Measurements from ENCODE around the gene UACA.

Gene UACA

GRCh38 chr15:70781236-70781635 is 17.9 kb upstream of the UACA start:
- DNase-seq = no peak

GRCh38 chr15:70778258-70779076 is 15.1 kb upstream of the UACA start:
- DNase-seq = peak; percentile 86

- no peak for DNase-seq
Measured at GRCh38 chr15:70777170-70777926, 14.0 kb upstream of the UACA start.

GRCh38 chr15:70775160-70775559 is 11.8 kb upstream of the UACA start:
- peak; percentile 94 for DNase-seq

DNA sequence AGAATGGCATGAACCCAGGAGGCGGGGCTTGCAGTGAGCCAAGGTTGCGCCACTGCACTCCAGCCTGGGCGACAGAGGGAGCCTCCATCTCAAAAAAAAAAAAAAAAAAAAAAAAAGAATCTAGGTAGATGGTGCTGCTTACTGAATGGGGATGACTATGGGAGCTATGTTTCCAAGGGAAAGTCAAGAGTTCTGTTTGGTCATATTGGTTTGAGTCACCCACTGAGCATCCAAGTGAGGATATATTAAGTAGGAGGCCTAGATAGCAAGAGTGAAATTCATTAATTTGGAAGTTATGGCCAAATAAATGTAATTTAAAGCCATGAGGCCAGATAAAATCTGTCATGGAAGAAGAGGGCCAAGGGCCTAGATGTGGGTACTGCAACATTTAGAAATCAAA is 9.0 kb upstream of the UACA start:
- DNase-seq = no peak

GRCh38 chr15:70770863-70771262 is 7.5 kb upstream of the UACA start:
- DNase-seq = no peak

- DNase-seq = no peak
Measured at GRCh38 chr15:70768257-70768883, 5.0 kb upstream of the UACA start.

DNA sequence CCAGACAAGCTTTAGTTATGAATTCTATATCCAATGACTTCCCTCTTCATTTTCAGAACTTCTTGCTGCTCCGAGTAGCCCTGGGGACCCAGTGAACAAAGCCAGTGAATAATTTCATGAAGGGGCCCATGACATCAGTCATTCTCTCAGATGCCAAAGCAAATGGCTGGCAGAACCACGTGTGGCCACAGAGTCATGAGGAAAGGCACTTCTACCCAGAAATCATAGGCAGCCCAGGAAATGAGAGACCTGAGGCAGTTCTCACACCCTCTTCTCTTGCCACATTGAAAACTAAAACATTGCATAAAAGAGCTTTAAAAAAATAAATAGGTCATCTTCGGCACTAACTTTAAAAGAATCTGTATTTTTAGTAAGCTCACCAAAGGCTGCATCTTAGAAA is 4.3 kb upstream of the UACA start:
- DNase-seq = no peak

- no peak for DNase-seq
Measured at GRCh38 chr15:70766597-70766996, 3.2 kb upstream of the UACA start.

- peak; percentile 59 for DNase-seq
Measured at GRCh38 chr15:70765504-70766281, 2.3 kb upstream of the UACA start.

GRCh38 chr15:70763950-70764730 is 782 bp upstream of the UACA start:
- no peak for DNase-seq

DNA sequence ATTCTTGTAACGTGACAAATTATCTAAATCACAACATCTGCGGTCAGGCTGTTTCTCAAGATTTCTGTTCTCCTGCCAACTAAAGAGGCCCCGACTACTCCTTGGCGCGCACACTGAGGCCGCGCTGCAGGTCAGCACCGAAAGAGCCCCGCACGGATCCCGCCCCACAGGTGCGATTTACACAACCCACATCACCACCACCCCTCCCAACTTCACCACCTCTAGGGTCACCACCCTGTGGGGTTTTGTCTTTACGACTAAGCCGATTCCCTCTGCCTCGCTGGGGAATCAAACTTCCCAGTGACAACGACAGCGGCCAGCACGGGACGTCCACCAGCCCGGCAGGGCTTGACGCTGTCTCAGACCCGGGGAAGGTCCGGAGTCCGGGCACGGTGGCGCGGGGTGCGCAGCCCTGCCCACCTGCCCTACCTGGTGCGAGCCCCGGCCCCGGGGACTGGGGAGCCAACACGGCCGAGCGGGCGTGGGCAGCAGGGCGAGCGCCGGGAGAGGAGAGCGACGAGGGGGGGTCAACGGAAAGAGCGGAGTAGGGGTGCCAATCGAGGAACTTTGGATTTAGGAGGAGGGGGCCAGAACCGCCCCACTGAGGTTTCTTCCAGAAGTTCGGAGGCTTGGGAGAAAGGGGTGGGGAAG is 764 bp downstream of the UACA start:
- DNase-seq = peak; percentile 77

DNA sequence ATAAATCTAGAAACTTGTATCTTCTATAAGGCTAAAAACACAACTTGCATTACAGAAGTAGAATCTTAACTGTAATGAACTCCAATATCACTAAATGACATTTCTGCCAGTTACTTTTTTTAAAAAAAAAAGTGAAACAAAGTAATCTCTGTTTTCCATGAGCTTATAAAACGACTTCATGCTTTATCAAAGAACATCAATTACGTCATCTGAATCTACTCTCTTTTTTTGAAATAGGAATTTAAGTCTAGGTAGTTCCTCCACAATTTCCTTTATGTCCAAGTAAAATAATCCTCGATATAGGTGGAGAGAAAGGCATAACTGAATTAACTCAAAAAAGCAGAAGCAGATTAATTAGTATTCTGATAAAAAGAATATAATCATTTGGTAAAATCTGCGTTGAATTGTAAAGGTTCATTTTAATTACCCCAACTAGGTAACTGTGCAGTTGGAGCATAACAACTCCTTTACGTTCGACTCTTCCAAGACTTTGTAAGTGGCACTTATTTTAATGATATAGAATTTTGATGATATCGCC is 1.4 kb downstream of the UACA start:
- DNase-seq = no peak

- no peak for DNase-seq
Measured at GRCh38 chr15:70761046-70761445, 2.3 kb downstream of the UACA start.

- no peak for DNase-seq
Measured at GRCh38 chr15:70758790-70759462, 4.4 kb downstream of the UACA start.

DNA sequence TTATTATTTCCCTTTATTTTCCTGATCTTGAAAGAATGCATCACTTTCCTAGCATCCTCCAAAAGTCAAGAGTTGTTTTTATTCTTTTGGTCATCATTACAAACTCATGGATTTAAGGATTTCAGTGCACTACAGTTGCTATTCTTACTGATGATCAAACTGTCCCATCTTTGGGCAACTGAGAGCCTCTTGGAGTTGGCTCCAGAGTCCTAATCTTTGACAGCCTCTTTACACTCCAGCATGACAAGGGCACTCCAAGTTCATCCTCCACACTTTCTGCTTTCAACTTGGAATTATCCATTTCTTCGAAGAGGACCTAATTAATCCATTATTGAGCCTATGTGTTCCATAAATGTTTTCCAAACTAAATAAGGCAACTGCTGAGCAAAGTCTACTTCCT is 5.7 kb downstream of the UACA start:
- DNase-seq = no peak

DNA sequence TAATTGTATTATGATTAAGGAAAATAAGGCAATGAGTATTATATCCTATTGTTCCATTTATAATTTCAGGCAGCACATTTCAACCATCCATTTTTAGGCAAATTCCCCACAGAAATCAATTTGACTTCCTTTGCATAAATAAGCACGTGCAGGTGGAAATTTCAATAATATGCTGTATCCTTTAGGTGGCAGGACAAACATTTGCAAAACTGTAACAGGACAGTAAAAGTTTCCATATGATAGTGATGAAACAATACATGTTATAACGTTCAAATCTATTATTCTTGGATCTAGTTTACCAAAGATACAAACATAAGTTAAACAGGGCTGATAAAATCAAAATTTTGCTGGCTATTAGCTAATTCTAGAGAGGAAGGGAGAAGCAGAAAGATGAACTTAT is 8.5 kb downstream of the UACA start:
- DNase-seq = no peak

- DNase-seq = no peak
Measured at GRCh38 chr15:70753101-70753829, 10.1 kb downstream of the UACA start.

DNA sequence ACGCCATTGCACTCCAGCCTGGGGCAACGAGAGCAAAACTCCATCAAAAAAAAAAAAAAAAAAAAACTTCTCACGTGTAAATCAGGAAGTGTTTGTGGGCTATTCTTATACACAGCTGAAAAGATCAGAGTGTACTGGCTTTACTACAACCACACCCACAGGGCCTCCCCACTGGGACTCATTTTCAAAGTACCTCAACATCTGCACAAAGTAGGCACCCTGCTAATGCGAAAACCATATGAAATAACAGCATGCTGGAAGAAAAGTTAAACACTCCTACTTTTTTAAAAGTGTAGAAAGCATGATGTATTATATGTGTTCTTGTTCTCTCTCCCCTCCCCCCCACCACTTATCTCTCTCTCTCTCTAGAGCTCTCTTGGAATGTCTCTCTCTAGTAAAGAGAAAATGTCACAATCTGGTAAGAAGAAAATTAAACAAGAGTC is 11.1 kb downstream of the UACA start:
- no peak for DNase-seq

Measured in fibroblast of skin of right biceps (primary cell).